HEK293T (cell line): ENCODE data around the gene TEX26.

Experiments used
- CTCF ChIA-PET: fragments of 350-600 bp; formaldehyde crosslinking; extraction: SDS; loops from one replicate; lab custom pipeline; 2021; ENCODE audit warnings: antibody characterized with exemption, inconsistent platforms; lab: Yijun Ruan, JAX
- POLR2A ChIA-PET: fragments of 350-600 bp; formaldehyde crosslinking; extraction: SDS; loops from one replicate; lab custom pipeline; 2020; ENCODE audit warnings: antibody characterized with exemption, inconsistent platforms; lab: Yijun Ruan, JAX
- DNase-seq: peaks from one replicate; pipeline ENCODE4 v3.0.0; 2012; ENCODE audit warnings: mixed read lengths; ENCODE audit errors: extremely low spot score
- ARNT ChIP-seq: fragments of 450-650 bp; IDR thresholded peaks from 2 replicates; pipeline ENCODE4 v1.6.1; 2017; ENCODE audit warnings: mild to moderate bottlenecking
- BHLHE40 ChIP-seq: fragments of 450-650 bp; IDR thresholded peaks from 2 replicates; pipeline ENCODE4 v1.6.1; 2016; ENCODE audit warnings: mild to moderate bottlenecking, moderate library complexity, borderline replicate concordance
- CTBP1 ChIP-seq: fragments of 450-650 bp; IDR thresholded peaks from 2 replicates; pipeline ENCODE4 v1.6.1; 2016; ENCODE audit warnings: borderline replicate concordance
- ELF4 ChIP-seq: fragments of 450-650 bp; IDR thresholded peaks from 2 replicates; pipeline ENCODE4 v1.6.1; 2017; ENCODE audit warnings: antibody characterized with exemption
- FOXA1 ChIP-seq: fragments of 450-650 bp; IDR thresholded peaks from 2 replicates; pipeline ENCODE4 v1.6.1; 2016; ENCODE audit warnings: mild to moderate bottlenecking
- FOXK2 ChIP-seq: fragments of 450-650 bp; IDR thresholded peaks from 2 replicates; pipeline ENCODE4 v1.6.1; 2016; ENCODE audit warnings: mild to moderate bottlenecking
- FOXM1 ChIP-seq: fragments of 450-650 bp; IDR thresholded peaks from 2 replicates; pipeline ENCODE4 v1.6.1; 2017; ENCODE audit warnings: mild to moderate bottlenecking, borderline replicate concordance
- HDGF ChIP-seq: fragments of 450-650 bp; IDR thresholded peaks from 2 replicates; pipeline ENCODE4 v1.6.1; 2017; ENCODE audit warnings: antibody characterized with exemption, borderline replicate concordance
- L3MBTL2 ChIP-seq: fragments of 450-650 bp; conservative IDR thresholded peaks from 2 replicates; pipeline ENCODE4 v1.6.1; 2016; ENCODE audit warnings: mild to moderate bottlenecking
- LEF1 ChIP-seq: fragments of 450-650 bp; IDR thresholded peaks from 2 replicates; pipeline ENCODE4 v1.6.1; 2017; ENCODE audit warnings: mild to moderate bottlenecking, borderline replicate concordance
- NFRKB ChIP-seq: fragments of 450-650 bp; IDR thresholded peaks from 2 replicates; pipeline ENCODE4 v1.6.1; 2016; ENCODE audit warnings: mild to moderate bottlenecking, moderate library complexity
- SP1 ChIP-seq: fragments of 450-650 bp; IDR thresholded peaks from 2 replicates; pipeline ENCODE4 v1.6.1; 2017
- SUZ12 ChIP-seq: fragments of 450-650 bp; IDR thresholded peaks from 2 replicates; pipeline ENCODE4 v1.6.1; 2016; ENCODE audit warnings: mild to moderate bottlenecking
- TARDBP ChIP-seq: fragments of 450-650 bp; IDR thresholded peaks from 2 replicates; pipeline ENCODE4 v1.6.1; 2016
- ZNF384 ChIP-seq: fragments of 450-650 bp; IDR thresholded peaks from 2 replicates; pipeline ENCODE4 v1.6.1; 2016
- TF ChIP-seq, protein P1 (sequence below): fragments of 450-650 bp; IDR thresholded peaks from 2 replicates; pipeline ENCODE4 v1.6.1; 2016

The TEX26 gene

DNA sequence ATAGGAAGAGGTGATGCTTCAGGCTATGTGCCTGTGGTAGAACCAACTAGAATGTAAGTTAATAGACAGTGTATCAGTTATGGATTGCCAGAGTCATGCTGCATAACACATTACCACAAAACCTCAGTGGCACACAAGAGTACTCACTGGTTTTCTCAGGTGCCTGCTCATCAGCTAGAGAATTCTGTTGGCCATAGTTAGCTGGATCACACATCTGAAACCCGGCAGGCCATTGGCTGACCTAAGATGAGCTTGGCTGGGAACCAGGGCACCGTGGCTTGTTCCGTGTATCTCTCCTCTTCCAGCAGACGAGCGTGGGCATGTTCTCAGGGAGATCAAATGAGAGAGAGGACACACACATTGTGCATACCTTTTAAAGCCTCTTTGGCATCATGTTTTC lies 76.7 kb downstream of the TEX26 start:
- POLR2A ChIA-PET, result no interaction called here
- no peak for DNase-seq
- TF ChIP-seq BHLHE40, result no peak
- CTCF ChIA-PET, result no interaction called here

DNA sequence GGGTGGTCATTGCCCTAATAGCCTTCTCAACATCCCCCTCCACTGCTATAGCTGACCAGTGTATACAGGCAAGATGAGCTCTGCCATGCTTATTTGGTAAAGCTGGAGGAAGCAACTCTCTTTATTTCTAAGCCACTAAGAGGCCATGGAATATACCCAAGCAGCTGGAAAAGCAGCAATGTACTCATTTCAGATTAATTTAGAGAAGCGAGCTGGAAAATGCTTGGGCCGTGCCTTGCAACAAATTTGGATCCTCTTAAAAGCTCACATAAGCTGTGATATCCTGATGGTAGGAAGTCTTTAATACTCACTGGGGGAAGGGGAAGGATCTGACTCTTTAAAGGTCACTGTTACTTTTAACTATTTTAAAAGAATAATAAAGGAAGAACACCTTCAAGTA lies 77.8 kb downstream of the TEX26 start:
- POLR2A ChIA-PET, result no interaction called here
- CTCF ChIA-PET, result no interaction called here
- TF ChIP-seq, protein P1, sequence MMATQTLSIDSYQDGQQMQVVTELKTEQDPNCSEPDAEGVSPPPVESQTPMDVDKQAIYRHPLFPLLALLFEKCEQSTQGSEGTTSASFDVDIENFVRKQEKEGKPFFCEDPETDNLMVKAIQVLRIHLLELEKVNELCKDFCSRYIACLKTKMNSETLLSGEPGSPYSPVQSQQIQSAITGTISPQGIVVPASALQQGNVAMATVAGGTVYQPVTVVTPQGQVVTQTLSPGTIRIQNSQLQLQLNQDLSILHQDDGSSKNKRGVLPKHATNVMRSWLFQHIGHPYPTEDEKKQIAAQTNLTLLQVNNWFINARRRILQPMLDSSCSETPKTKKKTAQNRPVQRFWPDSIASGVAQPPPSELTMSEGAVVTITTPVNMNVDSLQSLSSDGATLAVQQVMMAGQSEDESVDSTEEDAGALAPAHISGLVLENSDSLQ, result no peak
- TF ChIP-seq CTBP1, result no peak
- TF ChIP-seq LEF1, result no peak
- no peak for TF ChIP-seq TARDBP
- TF ChIP-seq FOXA1, result no peak
- no peak for TF ChIP-seq ARNT
- TF ChIP-seq NFRKB, result no peak
- no peak for TF ChIP-seq FOXM1
- no peak for TF ChIP-seq SP1
- no peak for TF ChIP-seq FOXK2
- no peak for DNase-seq

DNA sequence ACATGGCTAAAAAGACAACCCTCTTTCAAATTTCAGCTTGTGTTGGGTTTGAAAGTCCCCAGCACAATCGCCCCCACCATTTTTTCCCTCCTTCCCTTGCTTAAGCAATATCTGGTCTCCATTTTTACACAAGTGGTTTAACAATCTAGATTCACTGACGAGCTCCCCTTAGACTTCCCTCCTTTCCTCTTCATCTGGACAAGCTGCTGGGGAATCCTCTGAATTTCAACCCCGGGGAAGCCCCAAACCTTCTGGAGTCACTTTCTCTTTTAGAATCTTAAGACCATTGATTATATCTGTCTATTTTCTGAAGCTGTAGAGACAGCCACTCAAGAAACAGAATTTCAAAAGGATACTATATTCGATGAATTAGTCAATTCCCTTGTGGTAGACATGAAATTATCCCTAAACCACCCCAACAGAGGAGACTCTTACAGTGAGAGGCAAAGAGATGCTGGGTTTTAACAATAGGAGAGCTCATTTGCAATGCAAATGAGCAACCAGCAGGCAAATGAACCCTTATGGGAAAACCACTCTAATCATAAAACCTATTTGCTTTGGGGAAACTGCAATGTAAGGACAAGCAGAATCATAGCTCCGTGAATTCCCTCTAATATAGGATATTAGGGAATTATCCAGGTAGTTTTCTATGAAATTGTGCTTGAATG lies 78.9 kb downstream of the TEX26 start:
- TF ChIP-seq FOXA1, result no peak
- ChIA-PET CTCF (interaction anchor here (0.7 to 1.3 kb wide), 2 partner anchors 32 to 33 kb away, joined by 3 read pairs; no protein-coding TSS in a partner anchor), POLR2A (no interaction called here)
- no peak for DNase-seq

DNA sequence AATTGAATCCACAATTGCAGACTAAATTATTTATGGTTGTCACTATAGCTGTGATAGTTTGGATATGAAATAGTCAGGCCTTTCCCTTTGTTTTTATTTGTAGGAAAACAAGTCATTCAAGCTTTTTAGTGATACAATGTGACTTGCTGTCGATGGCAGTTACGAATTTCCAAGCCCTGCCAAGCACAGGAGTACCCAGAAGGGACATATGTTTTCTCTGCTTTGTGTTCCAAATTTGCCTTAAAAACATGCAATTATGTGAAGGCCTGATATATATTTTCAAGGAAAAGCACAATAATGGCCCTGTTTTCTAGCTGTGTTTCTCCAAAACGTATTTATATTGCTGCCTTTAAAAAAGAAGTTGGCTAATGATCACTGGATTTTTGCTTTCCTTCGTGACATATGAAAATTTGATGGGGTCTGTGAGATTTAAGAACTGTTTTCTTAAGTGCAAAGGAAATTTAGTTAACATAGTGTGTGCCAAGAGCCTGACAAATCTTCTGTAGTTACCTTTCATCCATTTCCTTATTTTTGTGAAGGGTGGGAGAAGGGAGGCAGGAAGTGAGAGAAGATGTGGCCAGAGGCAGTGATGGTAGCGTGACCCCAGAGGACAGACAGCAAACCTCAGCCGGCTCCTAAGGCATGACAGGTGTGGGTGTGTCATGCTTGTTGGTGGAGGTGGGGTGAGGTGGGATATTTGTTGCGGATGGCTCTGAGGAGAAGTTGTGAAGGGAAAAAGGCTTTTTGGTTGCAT lies 79.6 kb downstream of the TEX26 start:
- TF ChIP-seq HDGF, result no peak
- TF ChIP-seq FOXM1, result no peak
- TF ChIP-seq, protein P1, result no peak
- no peak for TF ChIP-seq SP1
- no peak for TF ChIP-seq LEF1
- TF ChIP-seq FOXA1, result no peak
- no peak for TF ChIP-seq ELF4
- TF ChIP-seq BHLHE40, result no peak
- no peak for TF ChIP-seq FOXK2
- no peak for TF ChIP-seq SUZ12
- no peak for TF ChIP-seq ZNF384
- TF ChIP-seq L3MBTL2, result no peak
- TF ChIP-seq ARNT, result no peak
- no peak for TF ChIP-seq TARDBP
- no peak for TF ChIP-seq CTBP1
- ChIA-PET POLR2A (no interaction called here), CTCF (interaction anchor here (0.7 to 1.3 kb wide), 2 partner anchors 32 to 33 kb away, joined by 3 read pairs; no protein-coding TSS in a partner anchor)
- DNase-seq, result no peak

DNA sequence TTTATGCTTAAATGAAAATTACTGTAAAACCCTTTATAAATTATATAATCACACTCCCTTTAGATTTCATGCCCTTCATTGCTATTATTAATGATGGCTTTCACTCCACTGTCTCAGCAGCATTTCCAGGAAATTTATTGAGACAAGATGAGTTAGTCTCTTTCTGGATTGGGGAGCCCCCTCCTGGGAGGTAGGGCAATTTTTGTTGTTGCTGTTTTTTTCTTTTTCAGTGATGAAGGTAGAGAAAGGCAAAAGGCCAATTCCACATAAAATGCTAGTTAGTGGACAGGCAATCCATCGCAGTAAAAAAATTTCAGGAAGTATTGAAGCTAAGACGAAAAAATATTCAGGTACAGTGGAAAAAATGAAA lies 80.2 kb downstream of the TEX26 start:
- no peak for TF ChIP-seq FOXA1
- TF ChIP-seq ZNF384, result no peak
- no peak for TF ChIP-seq ARNT
- no peak for TF ChIP-seq SUZ12
- TF ChIP-seq, protein P1, result no peak
- TF ChIP-seq L3MBTL2, result no peak
- no peak for TF ChIP-seq TARDBP
- no peak for TF ChIP-seq LEF1
- TF ChIP-seq FOXM1, result no peak
- no peak for TF ChIP-seq ELF4
- TF ChIP-seq BHLHE40, result no peak
- no peak for TF ChIP-seq HDGF
- no peak for TF ChIP-seq CTBP1
- ChIA-PET CTCF (no interaction called here), POLR2A (no interaction called here)
- DNase-seq, result no peak

DNA sequence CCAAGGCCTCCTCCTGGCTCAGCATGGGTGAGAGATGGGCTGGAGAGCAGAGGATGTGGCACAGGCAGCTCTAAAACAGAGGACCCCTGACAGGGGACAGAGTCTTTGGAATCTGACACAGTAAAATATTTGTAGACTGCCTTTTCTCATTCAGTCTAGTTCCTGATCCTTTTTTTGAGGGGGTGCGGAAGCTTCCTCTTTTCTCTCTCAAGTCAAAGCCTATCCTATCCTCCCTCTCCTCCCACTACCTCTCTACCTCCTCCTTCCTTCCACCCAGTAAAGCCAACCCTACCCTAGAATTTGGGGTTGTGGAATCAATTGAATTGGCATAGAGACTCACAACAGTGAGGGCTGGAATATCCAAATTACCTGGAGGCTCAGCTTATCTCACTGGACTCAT lies 82.0 kb downstream of the TEX26 start:
- ChIA-PET POLR2A (no interaction called here), CTCF (no interaction called here)
- DNase-seq, result no peak
- TF ChIP-seq FOXK2 (no peak), ARNT (no peak), HDGF (no peak), ELF4 (no peak), NFRKB (no peak), FOXA1 (no peak), FOXM1 (no peak), TARDBP (no peak), SP1 (no peak), BHLHE40 (no peak), ZNF384 (no peak), L3MBTL2 (no peak), SUZ12 (no peak), LEF1 (no peak), CTBP1 (no peak)
- TF ChIP-seq, protein P1, result no peak
